Astrocyte (in vitro differentiated cells and primary cell): Measurements from ENCODE around the gene VWF. TPM values are rescaled to one million over a fixed set of nuclear protein-coding genes. Genes with fewer than 3 reads are reported as not detected.
A peak's percentile ranks its signal among the peaks of the same experiment; 100 is the strongest.

Source experiments
- DNase-seq: peaks from one replicate; pipeline ENCODE4 v3.0.0-alpha.2; 2010; ENCODE audit warnings: low read depth
- FAIRE-seq: peaks from 2 replicates; lab custom pipeline; 2011; peaks lifted over from hg19 to GRCh38; lab: Jason Lieb, UNC
- H2AFZ ChIP-seq: 2 replicates; pipeline ENCODE4 v1.6.0; 2012; ENCODE audit warnings: low read depth, low read length, inconsistent platforms
- H3K27ac ChIP-seq: 2 replicates; pipeline ENCODE4 v1.5.1; 2011; ENCODE audit warnings: low read depth, low read length, inconsistent platforms
- H3K27me3 ChIP-seq: 2 replicates; pipeline ENCODE4 v1.6.0; 2011; ENCODE audit warnings: low read length, inconsistent platforms; ENCODE audit not compliant: insufficient read depth
- H3K36me3 ChIP-seq: 2 replicates; pipeline ENCODE4 v1.5.1; 2011; ENCODE audit warnings: low read length, inconsistent platforms; ENCODE audit not compliant: insufficient read depth
- H3K4me1 ChIP-seq: 2 replicates; pipeline ENCODE4 v1.5.1; 2011; ENCODE audit warnings: low read length, inconsistent platforms; ENCODE audit not compliant: insufficient read depth
- H3K4me2 ChIP-seq: 2 replicates; pipeline ENCODE4 v1.6.0; 2012; ENCODE audit warnings: low read length, inconsistent platforms
- H3K4me3 ChIP-seq: 2 replicates; pipeline ENCODE4 v1.5.1; 2011; ENCODE audit warnings: low read depth, mild to moderate bottlenecking, low read length, inconsistent platforms; ENCODE audit not compliant: insufficient read depth
- H3K79me2 ChIP-seq: 2 replicates; pipeline ENCODE4 v1.6.0; 2012; ENCODE audit warnings: mild to moderate bottlenecking, low read length, inconsistent platforms; ENCODE audit not compliant: insufficient read depth
- H3K9ac ChIP-seq: 2 replicates; pipeline ENCODE4 v1.6.0; 2012; ENCODE audit warnings: mild to moderate bottlenecking, low read length, inconsistent platforms
- H3K9me3 ChIP-seq: 2 replicates; pipeline ENCODE4 v1.5.1; 2012; ENCODE audit warnings: low read depth, mild to moderate bottlenecking, low read length, inconsistent platforms; ENCODE audit not compliant: insufficient read depth
- H4K20me1 ChIP-seq: 2 replicates; pipeline ENCODE4 v1.6.0; 2012; ENCODE audit warnings: low read length, inconsistent platforms; ENCODE audit not compliant: insufficient read depth
- H3K27ac Mint-ChIP-seq: one replicate; pipeline ENCODE4 v1.8.0; 2021; ENCODE audit warnings: mild to moderate bottlenecking, mixed read lengths; ENCODE audit not compliant: unreplicated experiment
- H3K27me3 Mint-ChIP-seq: one replicate; pipeline ENCODE4 v1.8.0; 2021; ENCODE audit warnings: low read depth, mixed read lengths; ENCODE audit not compliant: unreplicated experiment
- H3K36me3 Mint-ChIP-seq: one replicate; pipeline ENCODE4 v1.8.0; 2021; ENCODE audit warnings: low read depth, mixed read lengths; ENCODE audit not compliant: unreplicated experiment
- H3K4me1 Mint-ChIP-seq: one replicate; pipeline ENCODE4 v1.8.0; 2021; ENCODE audit warnings: low read depth, mixed read lengths; ENCODE audit not compliant: unreplicated experiment
- H3K4me3 Mint-ChIP-seq: one replicate; pipeline ENCODE4 v1.8.0; 2021; ENCODE audit warnings: mild to moderate bottlenecking, moderate library complexity, mixed read lengths; ENCODE audit not compliant: unreplicated experiment
- H3K9me3 Mint-ChIP-seq: one replicate; pipeline ENCODE4 v1.8.0; 2021; ENCODE audit warnings: mild to moderate bottlenecking, mixed read lengths; ENCODE audit not compliant: unreplicated experiment
- CTCF ChIP-seq: IDR thresholded peaks from 2 replicates; pipeline ENCODE4 v1.5.1; 2011; ENCODE audit warnings: low read depth, mild to moderate bottlenecking, inconsistent platforms, low read length, moderate library complexity; ENCODE audit not compliant: insufficient read depth
- EZH2 ChIP-seq: IDR thresholded peaks from 2 replicates; pipeline ENCODE4 v1.6.1; 2012; ENCODE audit warnings: mild to moderate bottlenecking, low read length, inconsistent platforms; ENCODE audit not compliant: insufficient read depth
- total RNA-seq: library from RNA; stranded (reverse); gene quantifications from 2 replicates; pipeline ENCODE4 v1.2.1, GENCODE V29; 2021

VWF gene
- total RNA-seq, 1 donor from 2014 or later = 0.23 TPM

GRCh38 chr12:6042446-6042845 lies 82.0 kb downstream of the VWF start:
- no peak for DNase-seq
- no peak overlapping the region for H3K27ac Mint-ChIP-seq

GRCh38 chr12:6041891-6042290 lies 82.6 kb downstream of the VWF start:
- no peak overlapping the region for H2AFZ ChIP-seq
- H4K20me1 ChIP-seq = no peaks in the 10 kb centered on the region
- no peak overlapping the region for H3K9ac ChIP-seq
- no peak overlapping the region for H3K4me2 ChIP-seq
- H3K27ac Mint-ChIP-seq = no peak overlapping the region
- peaks cover 3% of the 10 kb centered on the region for H3K4me1 ChIP-seq
- no peaks in the 10 kb centered on the region for H3K36me3 Mint-ChIP-seq
- DNase-seq (no peak), FAIRE-seq (no peak)
- H3K9me3 Mint-ChIP-seq = peaks cover under 1% of the 10 kb centered on the region
- H3K79me2 ChIP-seq = no peaks in the 10 kb centered on the region
- no peak overlapping the region for H3K4me3 Mint-ChIP-seq
- H3K4me3 ChIP-seq = no peak overlapping the region
- no peak overlapping the region for H3K27ac ChIP-seq
- peaks cover 5% of the 10 kb centered on the region for H3K4me1 Mint-ChIP-seq
- TF ChIP-seq CTCF = no peak
- no peak for TF ChIP-seq EZH2
- H3K27me3 ChIP-seq = no peaks in the 10 kb centered on the region
- H3K36me3 ChIP-seq = no peaks in the 10 kb centered on the region
- H3K27me3 Mint-ChIP-seq = peaks cover 4% of the 10 kb centered on the region
- no peaks in the 10 kb centered on the region for H3K9me3 ChIP-seq

More at GRCh38 chr12:6042446-6042845, 82.0 kb downstream of the VWF start:
- Histone ChIP-seq H2AFZ (no peak overlapping the region), H3K36me3 (no peaks in the 10 kb centered on the region), H3K79me2 (no peaks in the 10 kb centered on the region), H3K9ac (no peak overlapping the region), H3K4me3 (no peak overlapping the region), H3K27me3 (no peaks in the 10 kb centered on the region), H3K4me2 (no peak overlapping the region), H3K9me3 (no peaks in the 10 kb centered on the region), H3K27ac (no peak overlapping the region), H3K4me1 (peaks cover 5% of the 10 kb centered on the region), H4K20me1 (no peaks in the 10 kb centered on the region)
- Mint-ChIP-seq H3K36me3 (no peaks in the 10 kb centered on the region), H3K4me1 (peaks cover 10% of the 10 kb centered on the region), H3K4me3 (no peak overlapping the region), H3K9me3 (peaks cover 3% of the 10 kb centered on the region), H3K27me3 (peaks cover 8% of the 10 kb centered on the region)
- no peak for TF ChIP-seq EZH2
- no peak for TF ChIP-seq CTCF
- FAIRE-seq = no peak

GRCh38 chr12:6040815-6041214 lies 83.7 kb downstream of the VWF start:
- Mint-ChIP-seq H3K27ac (peak overlapping the region; percentile 62), H3K4me1 (peaks cover 5% of the 10 kb centered on the region), H3K9me3 (no peaks in the 10 kb centered on the region), H3K36me3 (no peaks in the 10 kb centered on the region), H3K4me3 (no peak overlapping the region), H3K27me3 (peaks cover 4% of the 10 kb centered on the region)
- H3K79me2 ChIP-seq = no peaks in the 10 kb centered on the region
- H3K9me3 ChIP-seq = no peaks in the 10 kb centered on the region
- no peaks in the 10 kb centered on the region for H3K27me3 ChIP-seq
- no peaks in the 10 kb centered on the region for H4K20me1 ChIP-seq
- DNase-seq (no peak), FAIRE-seq (no peak)
- no peaks in the 10 kb centered on the region for H3K36me3 ChIP-seq
- peaks cover 3% of the 10 kb centered on the region for H3K4me1 ChIP-seq
- no peak overlapping the region for H2AFZ ChIP-seq
- TF ChIP-seq EZH2 = no peak
- no peak for TF ChIP-seq CTCF
- H3K9ac ChIP-seq = no peak overlapping the region
- H3K4me3 ChIP-seq = no peak overlapping the region
- H3K27ac ChIP-seq = no peak overlapping the region
- H3K4me2 ChIP-seq = no peak overlapping the region
